WTC11 (cell line): ENCODE measurements around the gene BCOR. TPM values are rescaled to one million over a fixed set of nuclear protein-coding genes. Genes with fewer than 3 reads are reported as not detected.

Experiments
- ATAC-seq: fragments of 200-7000 bp; cut with Tn5 transposase; 2 replicates; pipeline ENCODE4 v1.10.0; 2021; ENCODE audit warnings: mild to moderate bottlenecking, moderate library complexity
- CTCF ChIA-PET: fragments of 300-600 bp; sonication (Branson Sonifier 250); formaldehyde crosslinking; loops from one replicate; lab custom pipeline; 2021; ENCODE audit warnings: antibody characterized with exemption; lab: Charles Lee
- POLR2A ChIA-PET: fragments of 350-600 bp; sonication (Branson Sonifier 250); formaldehyde crosslinking; loops from one replicate; lab custom pipeline; 2021; ENCODE audit warnings: antibody characterized with exemption; lab: Charles Lee
- DNase-seq: peaks from one replicate; pipeline ENCODE4 v3.0.0; 2021; ENCODE audit warnings: low spot score
- H3K27ac Mint-ChIP-seq: 2 replicates; pipeline ENCODE4 v1.8.0; 2021; ENCODE audit warnings: mixed read lengths
- H3K27me3 Mint-ChIP-seq: 2 replicates; pipeline ENCODE4 v1.8.0; 2021; ENCODE audit warnings: low read depth, mild to moderate bottlenecking, moderate library complexity, mixed read lengths
- H3K36me3 Mint-ChIP-seq: 2 replicates; pipeline ENCODE4 v1.8.0; 2021; ENCODE audit warnings: mixed read lengths
- H3K4me1 Mint-ChIP-seq: 2 replicates; pipeline ENCODE4 v1.8.0; 2022; ENCODE audit warnings: mixed read lengths
- H3K4me3 Mint-ChIP-seq: 2 replicates; pipeline ENCODE4 v1.8.0; 2021; ENCODE audit warnings: mild to moderate bottlenecking, moderate library complexity, mixed read lengths
- H3K9me3 Mint-ChIP-seq: 2 replicates; pipeline ENCODE4 v1.8.0; 2021; ENCODE audit warnings: mixed read lengths
- CREB1 ChIP-seq: sonication (generic); formaldehyde crosslinking; IDR thresholded peaks from 2 replicates; pipeline ENCODE4 v1.8.0; 2023; ENCODE audit warnings: mild to moderate bottlenecking, missing genetic modification reagents
- GABPB1 ChIP-seq: sonication (generic); formaldehyde crosslinking; IDR thresholded peaks from 2 replicates; pipeline ENCODE4 v1.8.1; 2023; ENCODE audit warnings: mild to moderate bottlenecking, missing genetic modification reagents
- IRF2 ChIP-seq: sonication (generic); formaldehyde crosslinking; IDR thresholded peaks from 2 replicates; pipeline ENCODE4 v1.8.0; 2022; ENCODE audit warnings: low read depth, missing genetic modification reagents, borderline replicate concordance
- NFATC4 ChIP-seq: fragments of 250-450 bp; sonication (Bioruptor Pico); IDR thresholded peaks from 2 replicates; pipeline ENCODE4 v1.9.0; 2021; ENCODE audit warnings: mild to moderate bottlenecking
- NR2C2 ChIP-seq: sonication (generic); formaldehyde crosslinking; IDR thresholded peaks from 2 replicates; pipeline ENCODE4 v1.8.0; 2022; ENCODE audit warnings: mild to moderate bottlenecking, missing genetic modification reagents
- OVOL2 ChIP-seq: fragments of 250-450 bp; sonication (Bioruptor Pico); IDR thresholded peaks from 2 replicates; pipeline ENCODE4 v1.9.0; 2021; ENCODE audit warnings: mild to moderate bottlenecking, borderline replicate concordance
- PRRX2 ChIP-seq: fragments of 250-450 bp; sonication (Bioruptor Pico); IDR thresholded peaks from 2 replicates; pipeline ENCODE4 v1.8.0; 2021; ENCODE audit warnings: mild to moderate bottlenecking
- RORB ChIP-seq: fragments of 250-450 bp; sonication (Bioruptor Pico); IDR thresholded peaks from 2 replicates; pipeline ENCODE4 v1.9.0; 2021; ENCODE audit warnings: mild to moderate bottlenecking
- ZNF121 ChIP-seq: sonication (generic); formaldehyde crosslinking; IDR thresholded peaks from 2 replicates; pipeline ENCODE4 v1.8.0; 2023; ENCODE audit warnings: missing genetic modification reagents
- ZNF423 ChIP-seq: fragments of 250-450 bp; sonication (Bioruptor Pico); IDR thresholded peaks from 2 replicates; pipeline ENCODE4 v2.1.2; 2022; ENCODE audit warnings: mild to moderate bottlenecking, moderate library complexity
- total RNA-seq: library from RNA; stranded (reverse); gene quantifications from 3 replicates; pipeline ENCODE4 v1.2.3, GENCODE V29; 2021
- TF ChIP-seq, protein P1 (sequence below): fragments of 250-450 bp; sonication (Bioruptor Pico); IDR thresholded peaks from 2 replicates; pipeline ENCODE4 v1.9.0; 2021; ENCODE audit warnings: mild to moderate bottlenecking
- TF ChIP-seq, protein P2 (sequence below): sonication (generic); formaldehyde crosslinking; IDR thresholded peaks from 2 replicates; pipeline ENCODE4 v1.8.1; 2023; ENCODE audit warnings: mild to moderate bottlenecking, missing genetic modification reagents, moderate library complexity
- TF ChIP-seq, protein P3 (sequence below): sonication (generic); formaldehyde crosslinking; IDR thresholded peaks from 2 replicates; pipeline ENCODE4 v1.8.1; 2023; ENCODE audit warnings: mild to moderate bottlenecking, missing genetic modification reagents
- TF ChIP-seq, protein P4 (sequence below): sonication (generic); formaldehyde crosslinking; IDR thresholded peaks from 2 replicates; pipeline ENCODE4 v1.8.1; 2022; ENCODE audit warnings: low read depth, mild to moderate bottlenecking, moderate library complexity, missing genetic modification reagents, borderline replicate concordance
- TF ChIP-seq, protein P5 (sequence below): sonication (generic); formaldehyde crosslinking; IDR thresholded peaks from 2 replicates; pipeline ENCODE4 v1.8.0; 2022; ENCODE audit warnings: mild to moderate bottlenecking, missing genetic modification reagents
- TF ChIP-seq, protein P6 (sequence below): sonication (generic); formaldehyde crosslinking; IDR thresholded peaks from 2 replicates; pipeline ENCODE4 v1.8.1; 2022; ENCODE audit warnings: low read depth, missing genetic modification reagents, borderline replicate concordance
- TF ChIP-seq, protein P7 (sequence below): sonication (generic); formaldehyde crosslinking; conservative IDR thresholded peaks from 2 replicates; pipeline ENCODE4 v1.8.1; 2023; ENCODE audit warnings: mild to moderate bottlenecking, low read depth, missing genetic modification reagents, moderate library complexity

The BCOR gene
- total RNA-seq, 1 experiment from 2014 or later, result 44.5 TPM

DNA sequence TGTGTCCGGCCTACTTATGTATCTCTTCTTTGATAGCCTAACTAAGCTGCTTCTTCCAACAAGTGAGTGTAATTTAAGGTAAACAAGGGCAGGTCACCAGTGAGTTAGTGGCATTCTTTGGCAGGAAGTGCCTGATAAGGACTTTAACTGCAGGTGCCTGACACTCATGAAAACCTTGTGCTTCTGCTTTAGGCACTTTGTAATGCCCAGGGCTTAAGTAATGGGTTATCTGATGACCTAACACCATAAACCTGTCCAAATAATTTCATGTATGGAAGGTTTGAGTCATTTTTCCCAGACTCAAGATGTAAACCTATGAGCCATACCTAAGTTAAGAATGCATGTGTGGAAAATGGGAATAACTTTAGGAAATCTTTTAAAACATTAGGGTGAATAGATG, 43.0 kb downstream of the BCOR start (continued):
- TF ChIP-seq ZNF121 (CRISPR knock-in tag), result no peak

DNA sequence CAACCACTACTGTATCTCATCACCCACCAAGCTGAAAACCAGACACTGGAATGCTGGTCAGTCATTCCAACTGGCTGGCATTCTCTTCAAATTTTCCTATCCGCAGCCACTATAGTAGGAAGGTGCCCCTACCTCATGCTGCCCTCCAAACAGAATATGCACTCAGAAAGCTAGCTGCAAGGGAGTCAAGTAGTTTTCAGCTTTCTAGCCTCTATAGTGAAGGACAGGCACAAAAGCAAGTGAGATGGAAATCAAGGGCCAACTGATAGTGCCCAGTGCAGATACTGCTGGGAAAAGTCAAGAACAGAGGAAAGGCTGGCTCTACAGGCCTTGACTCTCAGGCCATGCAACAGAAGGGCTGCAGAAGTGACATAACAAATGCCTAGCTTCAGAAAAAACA, 47.2 kb downstream of the BCOR start:
- TF ChIP-seq, protein P1, sequence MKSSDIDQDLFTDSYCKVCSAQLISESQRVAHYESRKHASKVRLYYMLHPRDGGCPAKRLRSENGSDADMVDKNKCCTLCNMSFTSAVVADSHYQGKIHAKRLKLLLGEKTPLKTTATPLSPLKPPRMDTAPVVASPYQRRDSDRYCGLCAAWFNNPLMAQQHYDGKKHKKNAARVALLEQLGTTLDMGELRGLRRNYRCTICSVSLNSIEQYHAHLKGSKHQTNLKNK, result no peak
- TF ChIP-seq RORB (no peak), ZNF423 (no peak), PRRX2 (CRISPR knock-in tag) (no peak), NFATC4 (CRISPR knock-in tag) (no peak), CREB1 (CRISPR knock-in tag) (no peak), IRF2 (no peak), NR2C2 (CRISPR knock-in tag) (no peak), GABPB1 (CRISPR knock-in tag) (no peak), OVOL2 (CRISPR knock-in tag) (no peak)
- TF ChIP-seq, protein P2, sequence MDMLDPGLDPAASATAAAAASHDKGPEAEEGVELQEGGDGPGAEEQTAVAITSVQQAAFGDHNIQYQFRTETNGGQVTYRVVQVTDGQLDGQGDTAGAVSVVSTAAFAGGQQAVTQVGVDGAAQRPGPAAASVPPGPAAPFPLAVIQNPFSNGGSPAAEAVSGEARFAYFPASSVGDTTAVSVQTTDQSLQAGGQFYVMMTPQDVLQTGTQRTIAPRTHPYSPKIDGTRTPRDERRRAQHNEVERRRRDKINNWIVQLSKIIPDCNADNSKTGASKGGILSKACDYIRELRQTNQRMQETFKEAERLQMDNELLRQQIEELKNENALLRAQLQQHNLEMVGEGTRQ (CRISPR knock-in tag), result no peak
- TF ChIP-seq, protein P3, sequence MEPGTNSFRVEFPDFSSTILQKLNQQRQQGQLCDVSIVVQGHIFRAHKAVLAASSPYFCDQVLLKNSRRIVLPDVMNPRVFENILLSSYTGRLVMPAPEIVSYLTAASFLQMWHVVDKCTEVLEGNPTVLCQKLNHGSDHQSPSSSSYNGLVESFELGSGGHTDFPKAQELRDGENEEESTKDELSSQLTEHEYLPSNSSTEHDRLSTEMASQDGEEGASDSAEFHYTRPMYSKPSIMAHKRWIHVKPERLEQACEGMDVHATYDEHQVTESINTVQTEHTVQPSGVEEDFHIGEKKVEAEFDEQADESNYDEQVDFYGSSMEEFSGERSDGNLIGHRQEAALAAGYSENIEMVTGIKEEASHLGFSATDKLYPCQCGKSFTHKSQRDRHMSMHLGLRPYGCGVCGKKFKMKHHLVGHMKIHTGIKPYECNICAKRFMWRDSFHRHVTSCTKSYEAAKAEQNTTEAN (CRISPR knock-in tag), result no peak
- TF ChIP-seq, protein P4, sequence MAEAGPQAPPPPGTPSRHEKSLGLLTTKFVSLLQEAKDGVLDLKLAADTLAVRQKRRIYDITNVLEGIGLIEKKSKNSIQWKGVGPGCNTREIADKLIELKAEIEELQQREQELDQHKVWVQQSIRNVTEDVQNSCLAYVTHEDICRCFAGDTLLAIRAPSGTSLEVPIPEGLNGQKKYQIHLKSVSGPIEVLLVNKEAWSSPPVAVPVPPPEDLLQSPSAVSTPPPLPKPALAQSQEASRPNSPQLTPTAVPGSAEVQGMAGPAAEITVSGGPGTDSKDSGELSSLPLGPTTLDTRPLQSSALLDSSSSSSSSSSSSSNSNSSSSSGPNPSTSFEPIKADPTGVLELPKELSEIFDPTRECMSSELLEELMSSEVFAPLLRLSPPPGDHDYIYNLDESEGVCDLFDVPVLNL, result no peak
- TF ChIP-seq, protein P5, sequence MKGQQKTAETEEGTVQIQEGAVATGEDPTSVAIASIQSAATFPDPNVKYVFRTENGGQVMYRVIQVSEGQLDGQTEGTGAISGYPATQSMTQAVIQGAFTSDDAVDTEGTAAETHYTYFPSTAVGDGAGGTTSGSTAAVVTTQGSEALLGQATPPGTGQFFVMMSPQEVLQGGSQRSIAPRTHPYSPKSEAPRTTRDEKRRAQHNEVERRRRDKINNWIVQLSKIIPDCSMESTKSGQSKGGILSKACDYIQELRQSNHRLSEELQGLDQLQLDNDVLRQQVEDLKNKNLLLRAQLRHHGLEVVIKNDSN (CRISPR knock-in tag), result no peak
- TF ChIP-seq, protein P6, sequence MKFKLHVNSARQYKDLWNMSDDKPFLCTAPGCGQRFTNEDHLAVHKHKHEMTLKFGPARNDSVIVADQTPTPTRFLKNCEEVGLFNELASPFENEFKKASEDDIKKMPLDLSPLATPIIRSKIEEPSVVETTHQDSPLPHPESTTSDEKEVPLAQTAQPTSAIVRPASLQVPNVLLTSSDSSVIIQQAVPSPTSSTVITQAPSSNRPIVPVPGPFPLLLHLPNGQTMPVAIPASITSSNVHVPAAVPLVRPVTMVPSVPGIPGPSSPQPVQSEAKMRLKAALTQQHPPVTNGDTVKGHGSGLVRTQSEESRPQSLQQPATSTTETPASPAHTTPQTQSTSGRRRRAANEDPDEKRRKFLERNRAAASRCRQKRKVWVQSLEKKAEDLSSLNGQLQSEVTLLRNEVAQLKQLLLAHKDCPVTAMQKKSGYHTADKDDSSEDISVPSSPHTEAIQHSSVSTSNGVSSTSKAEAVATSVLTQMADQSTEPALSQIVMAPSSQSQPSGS (CRISPR knock-in tag), result no peak
- TF ChIP-seq, protein P7, sequence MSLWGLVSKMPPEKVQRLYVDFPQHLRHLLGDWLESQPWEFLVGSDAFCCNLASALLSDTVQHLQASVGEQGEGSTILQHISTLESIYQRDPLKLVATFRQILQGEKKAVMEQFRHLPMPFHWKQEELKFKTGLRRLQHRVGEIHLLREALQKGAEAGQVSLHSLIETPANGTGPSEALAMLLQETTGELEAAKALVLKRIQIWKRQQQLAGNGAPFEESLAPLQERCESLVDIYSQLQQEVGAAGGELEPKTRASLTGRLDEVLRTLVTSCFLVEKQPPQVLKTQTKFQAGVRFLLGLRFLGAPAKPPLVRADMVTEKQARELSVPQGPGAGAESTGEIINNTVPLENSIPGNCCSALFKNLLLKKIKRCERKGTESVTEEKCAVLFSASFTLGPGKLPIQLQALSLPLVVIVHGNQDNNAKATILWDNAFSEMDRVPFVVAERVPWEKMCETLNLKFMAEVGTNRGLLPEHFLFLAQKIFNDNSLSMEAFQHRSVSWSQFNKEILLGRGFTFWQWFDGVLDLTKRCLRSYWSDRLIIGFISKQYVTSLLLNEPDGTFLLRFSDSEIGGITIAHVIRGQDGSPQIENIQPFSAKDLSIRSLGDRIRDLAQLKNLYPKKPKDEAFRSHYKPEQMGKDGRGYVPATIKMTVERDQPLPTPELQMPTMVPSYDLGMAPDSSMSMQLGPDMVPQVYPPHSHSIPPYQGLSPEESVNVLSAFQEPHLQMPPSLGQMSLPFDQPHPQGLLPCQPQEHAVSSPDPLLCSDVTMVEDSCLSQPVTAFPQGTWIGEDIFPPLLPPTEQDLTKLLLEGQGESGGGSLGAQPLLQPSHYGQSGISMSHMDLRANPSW (CRISPR knock-in tag), result no peak
- H3K4me1 Mint-ChIP-seq, result no peaks in the 10 kb centered on the region
- ATAC-seq, result no peak
- POLR2A ChIA-PET, result interaction anchor here (0.6 kb wide), 1 partner anchor 40 kb away, joined by 3 read pairs; no protein-coding TSS in a partner anchor
- no peak overlapping the region for H3K27ac Mint-ChIP-seq
- peaks cover 52% of the 10 kb centered on the region for H3K9me3 Mint-ChIP-seq
- CTCF ChIA-PET, result no interaction called here
- H3K27me3 Mint-ChIP-seq, result no peaks in the 10 kb centered on the region
- peaks cover 82% of the 10 kb centered on the region for H3K36me3 Mint-ChIP-seq
- no peak for DNase-seq
- no peak overlapping the region for H3K4me3 Mint-ChIP-seq
